Stimulated activated CD8-positive, alpha-beta memory T cell treated with anti-CD3 and anti-CD28 coated beads, Interleukin-4, amount 100 ng/mL, for 24 hours (primary cell): Measurements from ENCODE around the gene DIDO1.

Experiments
- DNase-seq: peaks from one replicate; pipeline ENCODE4 v3.0.0-alpha.2; 2020; ENCODE audit warnings: low read depth

Gene DIDO1

DNA sequence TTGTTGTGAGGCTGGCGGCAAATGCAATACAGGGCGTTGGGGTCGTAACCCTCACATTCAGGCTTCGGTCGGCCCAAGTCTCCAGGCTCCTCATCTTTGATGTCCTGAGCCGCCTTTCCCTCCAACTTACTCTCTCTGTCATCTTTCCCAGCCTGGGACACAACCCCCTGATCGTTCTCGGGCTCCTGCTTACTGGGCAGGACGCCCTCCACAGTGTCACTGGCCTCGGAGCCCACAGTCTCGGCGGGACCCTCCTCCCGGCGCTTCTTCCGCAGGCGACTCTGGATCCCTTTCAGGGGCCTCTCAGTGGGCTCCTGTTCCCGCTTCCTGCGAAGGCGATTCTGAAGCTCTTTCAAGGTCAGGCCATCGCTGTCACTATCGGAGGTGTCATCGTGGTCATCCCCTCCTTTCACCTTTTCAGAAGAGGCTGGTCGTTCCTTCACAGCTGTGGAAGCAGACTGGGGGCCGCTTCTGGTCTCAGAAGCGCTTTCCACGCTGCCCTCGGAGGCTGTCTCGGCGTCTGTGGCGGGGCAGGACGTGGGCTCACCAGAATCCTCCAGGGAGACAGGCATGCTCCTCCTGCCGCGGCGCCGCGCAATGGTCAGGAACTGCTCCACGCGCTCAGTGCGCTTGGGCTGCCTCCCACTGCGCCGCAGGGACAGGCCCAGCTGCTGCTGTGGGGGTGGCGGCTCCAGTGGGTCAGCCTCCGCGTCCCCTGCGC, 15.4 kb downstream of the DIDO1 start:
- no peak for DNase-seq

DNA sequence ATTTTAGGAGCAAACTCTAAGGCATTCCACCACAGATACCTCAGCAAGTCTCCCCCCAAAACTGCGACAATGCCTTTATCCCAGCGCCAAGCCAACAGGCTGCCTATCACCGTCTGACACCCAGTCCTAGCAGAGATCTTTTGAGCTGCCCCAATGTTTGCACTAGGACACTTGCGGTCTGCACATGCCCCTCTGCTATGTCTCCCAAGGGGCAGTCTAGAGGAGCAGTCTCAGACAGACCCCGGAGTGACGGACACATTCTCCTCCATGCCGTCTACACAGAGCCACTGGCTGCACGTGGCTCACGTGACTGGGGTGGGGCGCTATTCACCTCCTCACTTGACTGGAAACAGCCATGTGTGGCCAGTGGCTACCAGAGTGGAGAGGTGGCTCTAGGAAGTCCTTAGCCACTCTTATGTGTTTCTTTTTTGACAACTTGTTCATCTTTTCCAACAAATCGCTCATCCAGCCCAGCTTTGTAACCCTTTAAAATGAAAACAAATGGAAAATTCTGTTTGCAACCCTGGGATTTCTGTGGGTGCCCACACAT, 16.0 kb downstream of the DIDO1 start:
- no peak for DNase-seq

DNA sequence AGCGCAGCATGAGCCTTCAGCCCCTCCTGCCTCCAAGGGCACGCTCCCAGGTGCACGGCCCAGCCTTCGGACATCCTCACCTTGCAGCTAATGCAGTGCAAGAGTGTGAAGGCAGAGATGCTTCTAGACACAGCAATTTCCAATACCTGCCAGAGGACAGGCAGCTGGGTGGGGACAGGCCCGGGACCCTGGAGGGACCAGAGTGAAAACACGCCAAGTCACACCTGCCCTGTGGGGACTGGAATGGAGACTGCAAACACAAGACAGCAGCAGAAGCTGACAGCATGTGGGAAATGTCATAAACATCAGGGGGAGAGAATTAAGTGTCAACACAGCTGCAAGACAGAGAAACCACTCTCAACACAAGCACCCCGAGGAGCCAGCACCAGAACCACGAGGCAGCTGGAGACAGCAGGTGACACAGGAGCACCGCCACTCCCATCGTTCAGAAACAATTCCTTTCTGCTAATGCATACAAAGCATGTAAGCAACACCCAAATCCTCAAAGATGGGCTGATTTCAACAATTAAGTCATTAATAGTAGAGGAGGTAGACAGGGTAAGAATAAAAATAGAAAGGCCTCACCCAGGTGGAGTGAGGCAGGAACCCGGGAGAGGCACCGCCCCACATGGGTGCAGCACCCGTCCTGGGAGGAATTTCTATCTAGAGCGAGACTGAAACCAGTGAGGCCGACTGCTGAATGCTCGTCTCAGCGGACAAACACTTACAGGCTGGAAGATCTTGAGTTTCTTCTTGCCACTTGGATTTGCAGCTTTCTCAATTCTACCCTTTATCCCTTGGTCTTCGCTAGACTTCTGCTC, 17.1 kb downstream of the DIDO1 start:
- no peak for DNase-seq

DNA sequence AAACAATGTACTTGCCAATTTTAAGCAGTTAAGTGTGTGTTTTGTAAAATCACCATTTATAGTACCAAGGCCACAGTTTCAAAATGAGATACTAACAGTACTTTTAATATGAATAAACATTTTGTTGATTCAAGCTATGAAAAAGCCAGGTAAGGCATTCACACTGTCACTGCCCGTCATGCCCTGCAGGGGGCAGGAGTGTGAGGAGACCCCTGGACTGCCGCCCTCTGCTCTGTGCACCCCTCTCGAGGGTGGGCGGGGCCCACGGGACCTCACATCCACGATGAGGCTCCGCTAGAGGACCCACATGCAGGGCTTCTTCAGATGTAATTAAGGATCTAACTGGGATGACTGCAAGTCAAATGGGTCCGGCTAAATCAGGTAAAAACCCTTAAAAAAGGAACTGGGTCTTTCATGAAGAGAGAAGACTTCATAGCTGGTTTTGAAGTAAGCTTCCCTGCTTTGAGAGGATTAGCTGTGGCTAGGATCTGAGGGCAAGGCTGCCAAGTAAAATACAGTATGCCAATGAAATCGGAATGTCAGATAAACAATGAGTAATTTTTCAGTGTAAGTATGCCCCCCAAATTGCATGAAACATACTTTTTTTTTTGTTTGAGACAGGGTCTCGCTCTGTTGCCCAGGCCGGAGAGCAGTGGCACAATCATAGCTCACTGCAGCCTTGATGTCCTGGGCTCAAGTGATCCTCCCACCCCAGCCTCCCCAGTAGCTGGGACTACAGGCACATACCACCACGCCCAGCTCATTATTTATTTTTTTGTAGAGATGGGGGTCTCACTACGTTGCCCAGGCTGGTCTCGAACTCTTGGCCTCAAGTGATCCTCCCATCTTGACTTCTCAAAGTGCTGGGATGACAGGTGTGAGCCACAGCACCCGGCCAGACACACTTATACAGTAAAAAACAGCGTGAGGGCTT, 18.7 kb downstream of the DIDO1 start:
- no peak for DNase-seq

DNA sequence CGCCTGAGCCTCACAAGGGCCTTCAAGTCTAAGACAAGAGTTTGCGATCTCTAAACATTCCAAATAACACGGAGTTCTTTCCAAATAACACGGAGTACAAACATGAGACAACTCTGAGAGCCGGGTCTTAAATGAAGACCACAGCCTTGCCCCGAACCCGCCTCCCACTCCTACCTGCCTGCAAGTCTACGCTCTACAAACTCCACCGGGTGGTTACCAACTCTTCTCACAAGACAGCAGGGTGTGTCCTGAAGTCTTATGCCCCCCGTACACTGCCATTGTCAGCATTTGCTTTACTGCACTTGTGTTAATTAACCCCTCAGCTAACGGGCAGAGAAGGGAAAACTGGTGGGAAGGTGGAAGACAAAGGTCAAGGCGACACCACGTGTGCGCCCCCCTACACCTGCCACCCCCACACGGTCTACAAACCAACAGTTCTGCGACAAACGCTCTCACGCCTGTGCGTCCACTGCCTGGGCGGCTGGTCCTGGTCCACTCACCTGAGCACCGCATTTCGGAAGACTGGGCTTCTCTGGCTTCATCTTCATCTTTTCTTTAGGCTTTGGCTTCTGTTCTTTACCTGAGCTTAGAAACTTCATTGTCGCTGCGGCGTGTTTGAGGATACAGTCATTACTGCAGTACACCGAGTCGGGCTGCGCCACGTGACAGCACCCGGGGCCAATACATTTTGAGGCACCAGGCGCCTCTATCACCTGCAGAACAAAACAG, 19.5 kb downstream of the DIDO1 start:
- no peak for DNase-seq

DNA sequence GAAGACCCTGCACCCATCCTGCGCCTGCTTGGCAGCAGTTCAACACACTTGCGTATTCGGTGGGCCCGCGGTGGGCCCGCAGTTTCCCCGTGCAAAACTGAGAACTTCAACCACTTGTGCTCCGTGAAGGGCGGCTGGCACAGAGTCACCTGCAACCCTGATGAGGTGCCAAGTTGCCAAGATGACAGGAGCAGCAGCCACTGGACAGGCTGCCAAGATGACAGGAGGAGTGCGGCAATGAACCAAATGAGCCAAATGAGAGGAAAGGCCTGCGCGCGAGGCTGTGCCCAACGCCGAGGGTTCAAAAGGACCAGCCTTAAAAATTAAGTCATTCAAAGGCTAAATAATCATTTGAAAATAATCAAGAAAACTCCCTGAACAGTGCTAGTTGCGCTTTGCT, 20.1 kb downstream of the DIDO1 start:
- DNase-seq = no peak

DNA sequence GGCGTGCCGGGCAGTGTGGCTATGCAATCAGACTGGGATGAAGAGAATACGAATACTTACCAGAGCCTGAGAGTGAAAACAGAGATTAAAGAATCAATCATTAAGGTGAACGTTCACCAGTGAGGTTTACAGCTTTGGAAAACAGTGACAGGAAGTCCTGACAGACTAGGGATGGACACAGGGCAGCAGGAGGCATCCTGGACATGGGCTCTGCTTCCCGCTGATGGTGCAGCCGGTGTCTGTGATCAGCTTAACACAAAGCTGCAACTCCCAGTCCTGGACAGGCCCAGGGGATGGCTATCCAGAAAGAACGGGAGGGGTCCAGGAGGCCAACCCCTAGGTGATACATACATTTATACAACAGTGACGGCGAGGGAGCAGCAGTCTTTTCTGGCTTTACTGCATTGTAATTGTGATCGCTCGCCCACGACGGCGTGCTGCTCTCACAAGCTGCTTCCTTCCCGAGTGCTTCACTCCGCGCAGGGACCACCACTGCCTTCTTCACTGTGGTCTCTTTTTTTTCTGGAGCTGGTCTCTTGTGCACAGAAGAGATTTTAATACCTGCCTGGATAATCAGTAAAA, 20.7 kb downstream of the DIDO1 start:
- no peak for DNase-seq

DNA sequence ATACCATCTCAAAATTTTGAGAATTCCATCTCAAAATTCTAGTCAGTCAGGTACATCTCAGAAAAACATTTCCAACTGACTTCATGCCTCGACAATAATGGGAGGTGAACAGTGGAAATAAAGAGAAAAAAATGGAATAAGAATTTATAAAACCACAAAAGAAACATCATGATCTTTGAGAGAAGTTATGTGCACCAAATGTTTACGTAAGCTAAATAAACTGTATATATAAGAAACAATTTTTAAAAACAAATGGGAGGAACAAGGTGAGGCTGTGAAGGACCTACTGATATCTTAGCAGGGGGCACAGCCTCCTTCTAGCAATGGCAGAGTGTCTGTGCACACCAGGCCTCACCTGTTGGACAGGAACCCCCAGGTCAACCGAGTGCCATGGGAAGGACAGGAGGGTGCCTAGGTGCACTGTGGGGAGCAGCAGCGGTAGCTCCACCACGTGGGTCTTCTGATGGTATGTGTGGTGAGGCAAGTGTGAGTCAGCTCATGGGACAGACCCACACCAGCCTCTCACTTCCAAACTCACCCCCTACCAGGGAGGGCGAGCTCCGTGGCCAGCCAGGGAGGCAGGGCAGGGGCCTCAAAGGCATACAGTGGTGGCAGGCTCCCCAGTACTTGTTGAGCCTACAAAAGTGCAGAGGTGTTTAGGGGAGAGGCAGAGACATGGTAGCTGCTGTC, 23.2 kb downstream of the DIDO1 start:
- DNase-seq = no peak

DNA sequence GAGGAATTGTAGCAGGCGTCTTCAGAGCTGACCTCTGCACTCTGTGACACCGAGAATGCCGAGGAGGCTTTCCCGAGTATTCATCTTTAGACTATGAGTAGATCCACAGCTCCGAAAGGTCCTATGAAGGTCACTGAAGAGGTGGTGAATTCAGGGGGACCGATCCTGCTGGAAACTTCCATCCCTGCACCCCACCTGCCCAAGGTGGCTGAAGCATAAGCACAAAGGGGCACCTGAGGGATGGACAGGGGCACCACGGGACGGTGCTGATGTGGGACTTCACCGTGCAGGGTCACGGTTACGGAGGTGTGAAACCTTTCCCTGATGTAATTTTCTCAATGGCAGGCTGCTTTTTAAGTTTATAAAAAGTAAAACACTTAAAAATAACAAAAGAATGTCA, 24.4 kb downstream of the DIDO1 start:
- no peak for DNase-seq

DNA sequence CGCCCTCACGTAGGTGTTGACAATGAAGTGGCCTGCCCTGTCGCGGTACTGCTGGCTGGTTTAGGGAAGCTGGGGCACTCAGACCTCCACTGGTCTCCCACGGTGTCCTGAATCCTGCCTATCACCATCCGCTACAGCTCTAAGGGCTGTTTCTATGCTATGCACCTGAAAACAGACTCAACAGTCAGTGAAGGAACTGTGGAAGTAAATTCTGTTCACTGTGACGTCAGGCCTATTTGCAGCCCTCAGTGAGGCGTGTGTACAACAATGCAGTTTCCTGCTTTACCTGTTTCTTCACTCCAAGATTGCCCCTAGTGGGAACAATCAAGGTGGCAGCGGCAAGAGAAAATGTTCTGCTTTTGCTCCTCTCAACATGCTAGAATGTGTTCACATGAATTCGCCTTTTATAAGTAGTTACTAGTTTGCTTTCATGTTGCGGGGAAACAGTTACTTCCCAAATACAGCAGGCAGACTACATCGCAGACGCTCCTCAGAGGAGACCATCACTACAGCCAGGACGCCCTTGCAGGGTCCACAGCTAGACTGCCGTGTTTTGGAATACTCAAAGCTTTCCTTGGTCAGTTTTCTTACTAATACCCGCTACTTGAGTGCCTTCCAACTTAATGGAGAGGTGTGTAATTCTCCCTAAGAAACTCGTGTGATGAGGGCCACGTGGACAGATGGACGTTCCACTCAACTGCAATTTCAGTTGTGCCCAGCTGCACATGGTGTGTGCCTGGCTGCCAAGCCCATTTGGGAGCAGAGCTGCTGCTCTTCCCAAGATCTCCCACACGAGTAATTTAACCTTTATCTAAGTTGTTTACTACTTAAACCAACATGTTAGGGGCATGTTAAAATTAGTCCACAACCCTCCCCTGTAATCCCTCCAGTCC, 25.4 kb downstream of the DIDO1 start:
- no peak for DNase-seq

DNA sequence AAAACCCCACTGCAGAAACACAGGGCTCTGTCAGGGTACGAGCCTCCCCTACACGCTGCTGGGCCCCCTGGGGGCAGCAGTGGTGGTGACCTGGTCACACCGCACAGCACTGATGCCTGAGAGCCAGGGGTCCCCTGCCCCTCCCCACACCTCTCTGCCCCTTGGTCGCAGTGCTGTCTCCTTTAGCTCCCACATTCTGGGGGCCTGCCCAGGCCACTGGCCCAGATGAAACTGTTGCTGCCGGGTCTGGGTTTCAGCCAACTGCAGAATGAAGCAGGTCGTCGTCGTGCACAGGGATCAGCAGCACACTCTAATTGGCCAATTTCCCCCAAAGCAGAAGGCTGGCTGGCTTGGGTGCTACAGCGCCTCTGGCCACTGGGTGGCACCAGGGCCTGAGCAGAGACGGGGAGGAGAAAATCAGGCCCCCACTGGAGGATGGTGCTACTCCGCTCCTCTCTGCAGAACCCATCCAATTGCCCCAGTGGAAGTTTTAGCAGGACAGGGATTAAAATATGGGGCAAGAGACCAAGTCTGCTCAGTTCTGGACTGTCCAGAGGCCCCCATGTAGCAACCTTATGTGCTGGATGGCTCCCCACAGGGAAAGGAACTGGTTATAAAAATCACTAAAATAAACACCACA, 26.1 kb downstream of the DIDO1 start:
- DNase-seq = peak; percentile 63

DNA sequence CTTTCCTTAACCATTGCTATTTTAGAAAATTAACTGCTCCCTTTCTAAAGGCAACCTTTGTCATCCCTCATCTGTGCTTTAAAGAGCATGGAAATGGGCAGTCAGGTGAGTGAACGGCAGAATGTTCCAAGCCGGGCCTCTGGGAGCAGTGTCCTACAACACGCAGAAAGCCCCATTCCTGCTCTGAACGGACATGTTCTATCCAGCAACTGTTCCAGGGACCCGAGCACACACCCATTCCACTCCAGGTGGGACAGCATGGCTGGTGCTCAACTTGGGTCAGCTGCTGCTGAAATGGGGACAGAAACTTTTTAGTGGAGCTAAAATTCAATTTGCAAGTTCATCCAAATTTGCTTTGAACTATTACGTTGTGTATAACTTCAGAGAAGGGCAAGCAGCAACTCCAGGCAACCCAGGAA, 26.7 kb downstream of the DIDO1 start:
- no peak for DNase-seq

DNA sequence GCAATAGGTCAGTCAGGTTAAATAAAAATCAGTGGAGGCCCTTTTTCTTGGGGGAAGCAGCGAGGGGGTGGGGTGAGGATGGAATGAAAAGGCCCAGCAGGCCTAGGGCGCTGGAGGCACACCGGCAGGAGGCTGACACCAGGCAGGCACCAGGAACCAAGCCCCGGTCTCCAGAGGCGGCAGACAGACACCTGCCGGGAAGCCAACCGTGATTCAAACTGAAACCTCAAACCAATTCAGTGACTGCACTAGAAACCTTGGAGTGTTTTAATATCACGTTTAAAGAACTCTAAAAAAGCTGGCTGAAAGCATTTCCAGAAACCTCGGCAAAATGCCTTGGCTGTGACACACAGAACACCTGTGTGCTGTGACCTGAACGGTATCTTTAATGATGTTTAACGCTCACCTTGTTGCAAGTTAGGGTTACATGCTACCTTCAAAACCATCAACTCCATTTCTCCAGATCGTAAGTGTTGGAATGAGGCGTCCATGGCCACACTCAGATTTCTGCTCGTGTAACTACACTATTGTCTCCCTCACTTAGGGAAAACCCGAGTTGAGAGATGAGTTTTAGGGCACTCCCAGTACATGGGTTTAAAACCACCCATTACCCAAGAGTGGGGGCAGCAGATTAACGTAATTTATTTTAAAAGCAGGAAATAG, 27.2 kb downstream of the DIDO1 start:
- no peak for DNase-seq

DNA sequence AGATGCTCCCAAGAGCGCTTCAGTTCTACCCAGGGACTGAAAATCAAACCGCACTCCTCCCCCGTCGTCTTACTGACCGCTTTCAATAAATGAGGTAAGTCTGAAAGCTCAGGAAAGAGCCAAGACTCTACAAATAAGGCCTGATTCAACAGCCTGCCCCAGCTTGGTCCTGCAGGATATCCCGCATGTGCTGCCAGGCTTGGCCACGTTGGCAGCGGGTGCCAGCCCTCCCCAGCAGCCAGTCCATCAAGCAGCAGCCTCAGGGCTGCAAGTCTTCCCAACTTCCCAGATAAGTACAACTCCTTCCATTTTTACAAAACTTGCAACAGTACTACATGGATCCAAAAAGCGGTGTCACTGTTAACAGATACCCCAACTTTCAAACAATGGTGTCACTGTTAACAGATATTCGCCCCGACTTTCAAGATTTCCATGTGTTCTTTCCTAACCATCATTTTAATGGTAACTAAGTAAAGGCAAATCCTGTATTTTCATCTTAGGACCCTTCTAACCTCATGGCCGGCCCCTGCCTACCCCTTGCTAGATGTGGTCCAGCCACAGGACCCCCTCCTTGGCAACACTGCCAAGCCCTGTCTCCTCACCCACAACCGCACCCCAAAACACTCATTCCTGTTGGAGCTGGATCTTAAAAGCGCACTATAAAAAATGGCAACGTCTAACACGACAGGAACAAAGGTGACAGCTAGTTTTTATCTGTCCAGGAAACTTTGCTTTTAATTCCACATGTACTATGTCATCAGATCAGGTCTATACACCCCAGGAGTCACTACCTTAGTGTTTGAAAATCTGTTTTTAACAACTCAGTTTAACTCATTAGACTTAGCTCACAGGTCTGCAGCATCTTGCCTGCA, 28.0 kb downstream of the DIDO1 start:
- DNase-seq = no peak

DNA sequence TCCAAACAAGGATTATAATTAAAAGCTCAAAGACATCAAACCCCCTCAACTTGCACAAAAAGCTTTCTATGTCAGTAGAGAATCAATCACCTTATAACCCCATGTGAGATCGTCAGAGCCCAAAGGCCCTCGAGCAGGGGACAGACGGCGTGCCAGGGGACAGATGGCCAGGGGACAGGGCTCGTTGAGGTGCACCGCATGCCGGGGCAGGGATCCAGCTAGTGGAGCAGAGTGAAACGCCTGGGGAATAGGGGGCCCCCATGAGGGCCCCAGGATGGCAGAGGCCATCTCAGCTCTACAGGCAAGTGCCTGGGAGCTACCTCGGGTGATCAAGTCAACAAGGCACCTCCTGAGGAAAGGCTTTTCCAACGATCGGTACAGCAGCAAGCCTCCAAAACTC, 28.6 kb downstream of the DIDO1 start:
- no peak for DNase-seq

DNA sequence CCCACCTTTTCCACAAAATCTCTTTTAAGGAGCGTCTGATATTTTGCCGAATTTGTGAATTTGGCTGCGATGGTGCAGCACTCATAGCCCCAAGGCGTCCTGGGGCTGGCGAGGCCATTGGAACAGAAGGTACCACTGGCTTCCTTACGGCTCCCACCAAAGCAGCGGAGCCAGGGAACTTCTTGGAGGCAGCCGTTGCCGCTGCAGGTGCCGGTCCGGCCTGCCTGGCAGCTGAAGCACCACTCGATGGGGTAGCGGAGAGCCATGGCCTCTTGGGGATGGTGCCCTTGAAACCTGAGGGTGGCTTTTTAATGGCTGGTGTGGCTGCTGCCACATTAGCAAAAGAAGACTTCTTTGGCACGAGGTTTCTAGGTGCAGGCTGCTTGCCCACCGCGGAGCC, 29.8 kb downstream of the DIDO1 start:
- no peak for DNase-seq

DNA sequence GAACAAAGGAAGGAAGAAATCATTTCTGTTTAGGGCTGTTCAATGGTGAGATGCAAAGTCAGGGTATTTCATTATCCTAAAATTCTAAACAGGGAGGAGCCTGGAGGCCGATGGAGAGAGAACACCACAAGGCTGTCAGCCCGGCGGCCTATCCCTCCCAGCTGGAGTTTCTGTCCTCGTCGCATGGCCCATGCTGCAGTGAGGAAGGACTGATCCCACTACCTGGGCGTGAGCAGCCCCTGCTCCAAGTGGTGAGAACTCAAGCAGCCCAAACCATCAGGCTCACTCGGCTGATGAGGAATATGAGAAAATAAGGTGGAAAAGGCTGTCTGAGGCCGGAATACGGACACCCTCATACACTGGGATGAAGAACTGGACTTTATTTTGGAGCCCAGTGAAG, 30.8 kb downstream of the DIDO1 start:
- no peak for DNase-seq
